GM19351 (cell line): ENCODE data around the gene SLX9.

ENCODE experiments used
- ATAC-seq: cut with Tn5 transposase; IDR thresholded peaks from one replicate; pipeline ENCODE4 v1.9.1; 2021; ENCODE audit warnings: mild to moderate bottlenecking, moderate library complexity; ENCODE audit not compliant: unreplicated experiment

SLX9 gene

GRCh38 chr21:44999428-44999971, 59.7 kb downstream of the SLX9 start:
- ATAC-seq = no peak

- no peak for ATAC-seq
Observed at GRCh38 chr21:44999972-45000636, 60.3 kb downstream of the SLX9 start.

DNA sequence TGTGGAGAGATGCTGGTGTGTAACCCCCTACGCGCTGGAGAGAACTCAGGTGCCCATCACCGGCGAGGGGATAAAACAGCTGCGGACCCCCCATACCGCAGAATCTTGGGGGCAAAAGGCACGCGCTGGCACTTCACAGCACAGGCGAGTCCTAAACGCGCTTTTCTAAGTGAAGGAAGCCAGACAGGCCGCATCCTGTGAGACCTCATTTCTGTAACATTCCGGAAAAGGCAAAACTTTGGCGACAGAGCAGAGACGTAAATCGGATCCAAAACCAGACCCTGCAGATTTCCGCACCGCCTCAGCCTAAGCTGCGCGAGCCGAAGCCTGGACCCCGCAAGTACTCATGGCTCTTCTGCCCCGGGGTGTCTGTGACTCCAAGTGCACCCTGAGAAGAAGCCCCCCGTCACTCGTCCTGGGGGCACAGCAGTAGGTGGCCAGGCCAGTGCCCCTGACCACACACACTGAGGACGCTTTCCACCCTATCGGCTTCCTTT, 60.9 kb downstream of the SLX9 start:
- ATAC-seq = no peak

- no peak for ATAC-seq
Observed at GRCh38 chr21:45001134-45002095, 61.6 kb downstream of the SLX9 start.

GRCh38 chr21:45002381-45003204, 62.8 kb downstream of the SLX9 start:
- no peak for ATAC-seq

DNA sequence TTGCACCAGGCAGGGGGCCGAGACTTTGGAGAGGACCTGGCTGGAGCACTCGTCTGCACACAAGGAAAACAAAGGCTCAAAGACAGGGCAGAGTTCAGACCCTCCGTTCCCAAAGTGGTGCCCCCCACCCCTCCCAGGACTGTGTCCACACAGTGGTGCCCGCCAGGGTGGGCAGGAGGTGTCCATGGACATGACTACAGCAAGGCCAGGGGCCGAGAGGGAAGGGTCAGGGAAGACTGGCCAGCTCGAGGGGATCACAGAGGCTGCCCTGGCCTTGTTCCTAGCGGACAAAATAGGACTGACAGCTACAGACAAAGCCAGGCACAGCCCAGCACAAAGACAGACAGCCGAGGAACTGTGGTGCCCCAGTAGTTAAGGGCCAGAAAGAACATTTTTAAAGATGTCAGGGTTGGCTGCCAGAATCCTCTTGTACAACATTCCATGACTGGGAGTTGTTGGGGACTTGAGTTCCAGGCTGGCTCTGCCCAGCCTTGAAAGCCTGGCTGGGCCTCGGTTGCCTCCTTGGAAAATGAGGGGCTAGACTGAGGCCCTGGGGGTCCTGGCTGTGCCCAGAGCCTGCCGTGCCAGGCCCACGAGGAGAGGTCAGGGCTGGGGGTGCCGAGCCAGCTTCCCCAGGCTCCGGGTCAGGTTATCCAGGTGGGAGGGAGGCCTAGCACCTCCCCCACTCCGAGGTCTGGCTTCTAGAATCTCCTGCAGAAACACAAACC, 63.7 kb downstream of the SLX9 start:
- ATAC-seq = no peak

GRCh38 chr21:45004059-45004422, 64.2 kb downstream of the SLX9 start:
- no peak for ATAC-seq

- no peak for ATAC-seq
Observed at GRCh38 chr21:45004481-45005247, 64.8 kb downstream of the SLX9 start.

- no peak for ATAC-seq
Observed at GRCh38 chr21:45006536-45007095, 66.8 kb downstream of the SLX9 start.

DNA sequence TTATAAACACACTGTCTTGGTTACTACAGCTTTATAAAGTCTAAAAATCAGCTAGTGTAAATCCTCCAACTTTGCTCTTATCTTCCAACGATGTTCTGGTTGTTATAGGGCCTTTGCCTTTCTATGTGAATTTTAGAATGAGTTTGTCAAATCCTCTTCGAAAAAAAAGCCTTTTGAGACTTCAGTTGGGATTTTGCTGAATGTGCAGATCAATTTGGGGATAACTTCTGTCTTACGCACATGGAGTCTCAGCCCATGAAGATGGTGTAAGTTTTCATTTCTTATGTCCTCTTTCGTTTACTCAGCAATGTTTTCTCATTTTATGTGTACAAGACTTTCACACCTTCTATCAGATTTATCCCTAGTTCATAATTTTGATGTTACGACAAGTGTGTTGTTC, 69.8 kb downstream of the SLX9 start:
- ATAC-seq = no peak

DNA sequence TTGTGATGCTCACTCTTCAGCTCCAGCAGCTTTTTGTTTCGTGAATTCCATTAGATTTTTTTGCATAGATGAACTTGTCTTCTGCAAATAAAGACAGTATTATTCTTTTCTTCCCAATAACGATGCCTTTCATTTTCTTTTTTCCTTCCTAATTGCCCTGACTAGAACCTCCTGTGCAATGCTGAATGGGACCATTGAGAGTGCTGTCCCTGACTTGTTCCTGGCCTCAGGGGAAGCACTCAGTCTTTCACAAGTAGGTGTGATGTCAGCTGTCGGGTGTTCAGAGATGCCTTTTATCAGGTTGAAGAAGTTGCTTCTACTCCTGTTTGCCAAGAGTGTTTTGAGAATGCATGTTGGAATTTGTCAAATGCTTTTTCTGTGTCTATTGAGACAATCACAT, 70.3 kb downstream of the SLX9 start:
- no peak for ATAC-seq

- no peak for ATAC-seq
Observed at GRCh38 chr21:45010860-45011259, 71.0 kb downstream of the SLX9 start.

DNA sequence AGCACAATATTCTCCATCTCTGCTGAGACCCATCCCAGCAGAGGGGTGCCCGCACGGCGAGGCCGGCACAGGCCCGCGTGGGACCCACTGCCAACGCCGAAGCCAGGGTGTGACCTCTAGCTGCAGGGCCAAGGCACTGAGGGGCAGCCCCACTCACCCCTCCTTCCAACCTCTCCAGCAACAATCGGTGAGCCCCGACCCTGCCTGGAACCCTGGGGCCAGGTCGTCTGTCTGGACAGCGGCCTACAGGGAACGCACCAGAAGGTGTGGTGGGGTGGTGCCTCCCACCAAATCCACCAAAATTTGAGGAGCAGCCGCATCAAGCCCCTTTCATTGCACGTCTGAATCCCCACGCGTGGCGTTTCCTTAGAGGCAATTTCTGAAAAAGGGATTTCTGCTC, 71.6 kb downstream of the SLX9 start:
- no peak for ATAC-seq

DNA sequence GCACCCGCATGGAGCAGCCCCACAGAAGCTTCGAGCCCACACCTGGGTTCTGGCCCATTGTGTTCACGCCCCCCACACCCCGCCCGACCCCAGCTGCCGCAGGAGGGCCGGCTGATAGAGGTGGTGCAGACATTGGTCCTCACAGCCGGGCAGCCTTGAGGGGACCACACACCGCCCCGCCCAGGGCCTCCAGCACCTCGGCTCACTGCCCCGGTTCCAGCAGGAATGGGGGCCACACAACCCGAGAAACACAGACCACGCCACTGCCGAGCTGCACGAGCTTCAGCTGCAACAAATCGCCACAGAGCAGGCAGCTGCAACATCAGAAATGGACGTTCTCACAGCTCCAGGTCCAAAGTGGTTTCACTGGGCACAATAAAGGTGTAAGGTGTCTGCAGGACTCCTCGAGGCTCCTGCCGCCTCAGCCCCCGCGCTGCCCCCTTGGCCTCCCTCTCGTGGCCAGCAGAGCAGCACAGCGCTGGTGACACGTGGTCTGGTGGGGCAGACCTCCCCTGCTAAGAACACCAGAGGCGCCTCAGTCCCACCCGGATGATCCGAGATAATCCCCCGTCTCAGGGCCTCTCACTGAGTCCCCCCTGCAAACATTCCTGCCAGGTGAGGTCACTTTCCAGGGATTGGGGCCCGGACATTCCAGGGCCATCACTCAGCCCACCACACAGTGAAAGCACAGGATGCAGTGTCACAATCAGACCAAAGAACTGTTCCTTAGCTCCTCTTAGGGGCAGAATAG, 72.3 kb downstream of the SLX9 start:
- no peak for ATAC-seq

DNA sequence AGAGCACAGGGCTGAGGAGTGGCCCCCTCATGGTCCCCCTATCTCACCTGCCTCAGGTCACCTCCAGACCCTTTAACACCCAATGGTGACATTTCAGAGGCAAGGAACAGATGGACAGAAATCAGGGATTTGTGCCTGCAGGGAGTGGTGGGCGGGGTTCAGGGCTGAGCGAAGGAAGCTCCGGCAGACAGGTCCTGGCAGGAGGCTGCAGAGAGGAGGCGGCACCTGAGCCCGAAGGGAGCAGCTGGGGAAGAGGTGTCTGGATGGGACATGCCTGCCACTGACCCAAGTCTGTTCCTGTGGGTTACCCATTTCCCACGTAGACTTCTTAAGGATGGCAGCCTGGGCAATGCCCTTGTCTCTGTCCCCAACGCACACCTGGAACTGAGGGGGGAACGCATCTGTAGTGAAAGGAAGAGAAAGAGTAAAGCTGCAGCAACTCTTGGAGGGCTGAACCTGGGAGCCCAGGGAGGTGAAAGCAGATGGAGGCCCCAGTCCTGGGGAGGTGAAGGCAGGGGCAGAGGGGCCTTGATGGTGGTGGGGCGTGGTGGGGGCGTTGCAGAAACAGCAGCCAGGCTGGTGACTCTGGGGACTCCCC, 72.9 kb downstream of the SLX9 start:
- ATAC-seq = no peak

DNA sequence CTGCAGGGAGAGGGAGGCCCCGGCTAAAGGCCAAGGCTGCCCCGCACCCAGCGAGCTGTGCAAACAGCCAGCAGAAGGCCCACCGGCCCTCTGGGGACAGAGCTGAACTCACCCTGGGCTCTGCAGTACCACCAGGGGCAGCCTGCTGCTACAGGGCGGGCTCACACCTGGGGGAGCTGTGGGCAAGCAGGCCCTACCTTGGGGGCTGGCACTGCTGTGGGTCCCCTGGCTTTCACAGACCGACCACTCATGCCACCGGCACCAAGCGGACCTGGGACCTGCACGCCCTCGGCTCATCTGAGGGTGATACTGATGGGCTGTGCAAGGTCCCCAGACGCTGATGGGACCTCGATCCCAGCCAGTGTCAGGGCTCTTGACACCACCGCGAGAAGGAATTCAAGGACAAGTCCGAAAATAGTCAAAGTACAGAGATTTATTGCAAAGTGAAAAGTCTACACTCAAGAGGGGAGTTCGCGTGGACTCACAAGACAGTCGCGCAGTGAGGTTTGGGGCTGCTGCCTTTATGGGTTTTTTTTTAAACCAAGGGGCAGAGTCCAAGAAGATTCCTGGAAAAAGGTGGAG, 73.5 kb downstream of the SLX9 start:
- ATAC-seq = no peak

DNA sequence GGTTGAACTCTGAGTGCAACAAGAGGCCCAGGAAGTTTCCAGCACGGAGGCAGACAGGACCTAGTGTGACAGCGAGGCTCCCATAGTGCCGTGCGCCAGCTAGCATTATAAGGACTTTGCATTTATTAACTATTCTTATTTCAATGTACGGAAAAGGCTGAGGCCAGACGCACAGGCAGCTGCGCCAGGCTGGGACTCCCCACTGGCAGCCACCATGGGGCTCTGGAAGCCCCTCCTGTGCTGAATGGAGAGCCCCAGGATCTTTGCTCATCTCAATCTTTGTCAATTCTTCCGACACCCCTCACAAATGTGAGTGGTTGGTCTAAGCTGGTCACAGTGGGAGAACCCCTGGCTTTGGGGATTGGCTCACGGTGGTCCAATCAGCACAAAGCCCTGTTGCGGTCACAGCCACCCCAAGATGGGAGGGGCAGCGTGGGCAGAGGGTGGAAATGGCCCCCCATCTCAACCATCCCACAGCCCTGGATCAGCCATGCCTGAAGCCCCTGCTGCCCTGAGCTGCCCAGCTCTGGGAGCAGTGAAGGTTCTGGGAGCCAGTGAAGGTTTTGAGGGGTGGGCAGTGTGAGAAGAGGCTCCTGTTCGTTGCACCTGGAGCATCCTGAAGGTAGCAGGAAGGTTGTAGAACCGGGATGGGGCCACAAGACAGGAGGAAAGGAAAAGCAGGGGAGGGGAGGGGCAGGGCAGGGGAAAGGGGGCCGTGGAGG, 75.1 kb downstream of the SLX9 start:
- no peak for ATAC-seq
